Liver (tissue), 9 donors: ENCODE results near the gene DGKQ. TPM values are rescaled to one million over a fixed set of nuclear protein-coding genes. Genes with fewer than 3 reads are reported as not detected.

ENCODE experiments used
- DNase-seq: peaks from one replicate; pipeline ENCODE4 v3.0.0-alpha.2; 2017; ENCODE audit warnings: low spot score
- H3K27ac ChIP-seq, 2 donors: one replicate each; pipeline ENCODE4 v1.7.0; 2013; ENCODE audit warnings: inconsistent platforms in 2 of 2, low read length in 2 of 2, control low read depth in 1 of 2, low read depth in 1 of 2, mild to moderate bottlenecking in 1 of 2
- H3K27me3 ChIP-seq, 4 donors: one replicate each; pipeline versions ENCODE4 v1.6.1 to v1.7.0; 2013; ENCODE audit warnings: low read length in 3 of 4, inconsistent platforms in 1 of 4, mild to moderate bottlenecking in 1 of 4, moderate library complexity in 1 of 4; ENCODE audit not compliant: control insufficient read depth in 4 of 4, insufficient read depth in 4 of 4
- H3K36me3 ChIP-seq, 4 donors: one replicate each; pipeline versions ENCODE4 v1.6.1 to v1.7.0; 2013; ENCODE audit warnings: low read length in 3 of 4, mild to moderate bottlenecking in 3 of 4, low read depth in 1 of 4, moderate library complexity in 1 of 4; ENCODE audit not compliant: control insufficient read depth in 4 of 4, insufficient read depth in 3 of 4
- H3K4me1 ChIP-seq, 4 donors: one replicate each; pipeline versions ENCODE4 v1.6.1 to v1.7.0; 2013; ENCODE audit warnings: low read length in 3 of 4, mild to moderate bottlenecking in 3 of 4, moderate library complexity in 1 of 4; ENCODE audit not compliant: control insufficient read depth in 4 of 4, insufficient read depth in 4 of 4
- H3K4me3 ChIP-seq, 3 donors: one replicate each; pipeline versions ENCODE4 v1.6.1 to v1.7.0; 2013; ENCODE audit warnings: low read length in 3 of 3, control low read depth in 1 of 3, low read depth in 1 of 3, mild to moderate bottlenecking in 1 of 3
- H3K9ac ChIP-seq, 2 donors: one replicate each; pipeline ENCODE4 v1.7.0; 2013; ENCODE audit warnings: low read length in 2 of 2, mild to moderate bottlenecking in 2 of 2, moderate library complexity in 2 of 2, control low read depth in 1 of 2, low read depth in 1 of 2
- H3K9me3 ChIP-seq, 4 donors: one replicate each; pipeline versions ENCODE4 v1.6.1 to v1.7.0; 2013; ENCODE audit warnings: low read length in 3 of 4; ENCODE audit not compliant: control insufficient read depth in 4 of 4
- CTCF ChIP-seq: fragments of 150-350 bp; IDR thresholded peaks from 2 replicates; pipeline ENCODE4 v1.5.1; 2017; ENCODE audit warnings: improper control_type of control experiment, low read depth, low read length; ENCODE audit not compliant: missing input control
- EGR1 ChIP-seq, 2 donors: IDR thresholded peaks; 2 replicates each; pipeline ENCODE4 v1.6.1; 2016 to 2018; ENCODE audit warnings: antibody characterized with exemption in 2 of 2, low read depth in 2 of 2
- HNF4G ChIP-seq: IDR thresholded peaks from 2 replicates; pipeline ENCODE4 v1.6.1; 2016; ENCODE audit warnings: antibody characterized with exemption
- JUND ChIP-seq, 2 donors: IDR thresholded peaks; 2 replicates each; pipeline ENCODE4 v1.6.1; 2016; ENCODE audit warnings: antibody characterized with exemption in 2 of 2
- REST ChIP-seq: IDR thresholded peaks from 2 replicates; pipeline ENCODE4 v1.6.1; 2016; ENCODE audit warnings: antibody characterized with exemption, mild to moderate bottlenecking
- YY1 ChIP-seq: IDR thresholded peaks from 2 replicates; pipeline ENCODE4 v1.6.1; 2016; ENCODE audit warnings: antibody characterized with exemption, mild to moderate bottlenecking
- ZBTB33 ChIP-seq: IDR thresholded peaks from 2 replicates; pipeline ENCODE4 v1.6.1; 2016; ENCODE audit warnings: antibody characterized with exemption
- WGBS: extraction: QIAGEN DNeasy Blood & Tissue Kit; methylation state at CpG from one replicate; pipeline ENCODE4 v1.1.7; 2013; 5-methylcytosine and 5-hydroxymethylcytosine counted together
- polyA plus RNA-seq, 2 donors: library from polyadenylated mRNA; stranded (reverse) in 1 of 2; unstranded in 1 of 2; fragments of 200-250 nt in 1 of 2; fragments of >200 nt in 1 of 2; fragmentation: Nextera tagmentation in 1 of 2; extraction: Ambion mirVana in 1 of 2; gene quantifications; one replicate each; pipeline versions ENCODE4 v1.2.1 to v1.2.3, GENCODE V29; 2013 to 2015
- total RNA-seq, 2 donors: library from RNA; depleted of rRNA; stranded (reverse); fragments of >200 nt; gene quantifications; one replicate each; pipeline ENCODE4 v1.2.3, GENCODE V29; 2014
- donor health status: healthy.
- donor health status: healthy.
- donor health status: healthy.
- donor health status: healthy.
- donor health status: healthy.

Gene DGKQ
- total and polyA plus RNA-seq, 4 donors: 1.5 to 8.8 (median 3.6) TPM

GRCh38 chr4:968621-969394 is 4.6 kb downstream of the DGKQ start (continued):
- TF ChIP-seq REST: no peak

GRCh38 chr4:968221-968620 is 5.1 kb downstream of the DGKQ start:
- Histone ChIP-seq H3K4me3 (no peak overlapping the region), H3K9ac (no peak overlapping the region), H3K27me3 (no peaks in the 10 kb centered on the region), H3K4me1 (peaks cover 13 to 20% (median 14%) of the 10 kb centered on the region in 4 donors), H3K27ac (no peak overlapping the region), H3K36me3 (peaks cover 0 to 15% (median under 1%) of the 10 kb centered on the region in 4 donors), H3K9me3 (no peaks in the 10 kb centered on the region)
- no peak for DNase-seq
- WGBS: 42% methylated on average over 24 of the region's 24 CpGs
- TF ChIP-seq EGR1 (IDR thresholded peaks at IDR 0.05; ENCODE audit: low read depth in 2 of 2) (no peak), HNF4G (no peak), CTCF (no peak), YY1 (no peak), REST (no peak), JUND (IDR thresholded peaks at IDR 0.05) (no peak), ZBTB33 (no peak)
